ENCODE measurements around the gene HOXD9. TPM values are rescaled to one million over a fixed set of nuclear protein-coding genes. Genes with fewer than 3 reads are reported as not detected.

HOXD9 gene
- polyA plus RNA-seq, 1 donor (not counting 4 experiments of a cell fraction or from before 2014, with no cell fraction given): not detected

GRCh38 chr2:176169181-176169580, 46.7 kb downstream of the HOXD9 start:
- FAIRE-seq: no peak
- dilution Hi-C loops (cut with MboI; ENCODE audit: extremely low pct_ligation_motif_present, low sequenced_read_pairs): loop anchor here (25.0 kb wide), 1 partner anchor 468 kb away; no protein-coding TSS in a partner anchor
- peaks cover 74% of the 10 kb centered on the region for H3K27me3 ChIP-seq (ENCODE audit: control insufficient read depth, extremely low read depth, insufficient read depth, low read length)

GRCh38 chr2:176169711-176170110, 47.2 kb downstream of the HOXD9 start:
- dilution Hi-C loops (cut with MboI; ENCODE audit: extremely low pct_ligation_motif_present, low sequenced_read_pairs): loop anchor here (25.0 kb wide), 1 partner anchor 468 kb away; no protein-coding TSS in a partner anchor
- H2AFZ ChIP-seq (ENCODE audit: control insufficient read depth, low read length): no peak overlapping the region
- H3K27me3 ChIP-seq (ENCODE audit: control insufficient read depth, extremely low read depth, insufficient read depth, low read length): peaks cover 74% of the 10 kb centered on the region
- DNase-seq (ENCODE audit: low read depth, low spot score) (no peak), FAIRE-seq (no peak)
- H3K9me3 ChIP-seq (ENCODE audit: control insufficient read depth, low read depth, low read length): peaks cover 5% of the 10 kb centered on the region
- H3K36me3 ChIP-seq (ENCODE audit: control insufficient read depth in 2 of 2, extremely low read depth in 1 of 2, insufficient read depth in 2 of 2, low read length in 2 of 2): no peaks in the 10 kb centered on the region
- no peaks in the 10 kb centered on the region for H4K20me1 ChIP-seq (ENCODE audit: control insufficient read depth, extremely low read depth, insufficient read depth, low read length)
- no peaks in the 10 kb centered on the region for H3K4me1 ChIP-seq (ENCODE audit: control insufficient read depth, extremely low read depth, insufficient read depth, low read length)
- no peak overlapping the region for H3K27ac ChIP-seq (ENCODE audit: control insufficient read depth, insufficient read depth, low read length)
- H3K4me3 ChIP-seq (ENCODE audit: control insufficient read depth in 2 of 3, extremely low read depth in 1 of 3, insufficient read depth in 2 of 3, low read depth in 1 of 3, low read length in 3 of 3): no peak overlapping the region
- TF ChIP-seq CTCF (optimal IDR thresholded peaks at IDR 0.05 in 1 of 3, IDR thresholded peaks at IDR 0.05 in 1 of 3, conservative IDR thresholded peaks at IDR 0.05 in 1 of 3; ENCODE audit: extremely low read depth in 1 of 3, insufficient read depth in 2 of 3, low read length in 3 of 3) (no peak), EZH2 (IDR thresholded peaks at IDR 0.05; ENCODE audit: low read length) (no peak)
- H3K9me1 ChIP-seq (ENCODE audit: control insufficient read depth, extremely low read depth, insufficient read depth, low read length): no peaks in the 10 kb centered on the region
- H3K79me2 ChIP-seq (ENCODE audit: control insufficient read depth, insufficient read depth, low read length): no peaks in the 10 kb centered on the region
- H3K4me2 ChIP-seq (ENCODE audit: control insufficient read depth, extremely low read depth, insufficient read depth, low read depth, low read length): no peak overlapping the region
- no peak overlapping the region for H3K9ac ChIP-seq (ENCODE audit: control insufficient read depth, extremely low read depth, insufficient read depth, low read length)

More at GRCh38 chr2:176169181-176169580, 46.7 kb downstream of the HOXD9 start:
- Histone ChIP-seq H3K27ac (ENCODE audit: control insufficient read depth, insufficient read depth, low read length) (no peak overlapping the region), H3K9me3 (ENCODE audit: control insufficient read depth, low read depth, low read length) (peaks cover 7% of the 10 kb centered on the region), H2AFZ (ENCODE audit: control insufficient read depth, low read length) (no peak overlapping the region), H3K36me3 (ENCODE audit: control insufficient read depth in 2 of 2, extremely low read depth in 1 of 2, insufficient read depth in 2 of 2, low read length in 2 of 2) (no peaks in the 10 kb centered on the region), H3K4me1 (ENCODE audit: control insufficient read depth, extremely low read depth, insufficient read depth, low read length) (no peaks in the 10 kb centered on the region), H3K9ac (ENCODE audit: control insufficient read depth, extremely low read depth, insufficient read depth, low read length) (no peak overlapping the region), H3K9me1 (ENCODE audit: control insufficient read depth, extremely low read depth, insufficient read depth, low read length) (no peaks in the 10 kb centered on the region), H3K4me3 (ENCODE audit: control insufficient read depth in 2 of 3, extremely low read depth in 1 of 3, insufficient read depth in 2 of 3, low read depth in 1 of 3, low read length in 3 of 3) (no peak overlapping the region), H3K79me2 (ENCODE audit: control insufficient read depth, insufficient read depth, low read length) (no peaks in the 10 kb centered on the region), H3K4me2 (ENCODE audit: control insufficient read depth, extremely low read depth, insufficient read depth, low read depth, low read length) (no peak overlapping the region), H4K20me1 (ENCODE audit: control insufficient read depth, extremely low read depth, insufficient read depth, low read length) (no peaks in the 10 kb centered on the region)
- DNase-seq (ENCODE audit: low read depth, low spot score): no peak
- TF ChIP-seq EZH2 (IDR thresholded peaks at IDR 0.05; ENCODE audit: low read length) (no peak), CTCF (optimal IDR thresholded peaks at IDR 0.05 in 1 of 3, IDR thresholded peaks at IDR 0.05 in 1 of 3, conservative IDR thresholded peaks at IDR 0.05 in 1 of 3; ENCODE audit: extremely low read depth in 1 of 3, insufficient read depth in 2 of 3, low read length in 3 of 3) (no peak)
